Peyer's patch (tissue), 4 donors: Measurements from ENCODE around the gene FARP1. TPM values are rescaled to one million over a fixed set of nuclear protein-coding genes. Genes with fewer than 3 reads are reported as not detected.

ENCODE experiments used
- DNase-seq, 3 donors: peaks; one replicate each; pipeline ENCODE4 v3.0.0-alpha.2; 2017 to 2019
- H3K27ac ChIP-seq, 4 donors: fragments of 200-600 bp; sonication (generic); one replicate each; pipeline ENCODE4 v1.5.1; 2016 to 2019
- H3K27me3 ChIP-seq, 2 donors: fragments of 200-600 bp; sonication (generic); one replicate each; pipeline ENCODE4 v1.5.1; 2019
- H3K36me3 ChIP-seq, 3 donors: fragments of 200-600 bp; sonication (generic); one replicate each; pipeline ENCODE4 v1.5.1; 2016 to 2019
- H3K4me1 ChIP-seq, 4 donors: fragments of 200-600 bp; sonication (generic); one replicate each; pipeline ENCODE4 v1.5.1; 2016 to 2019
- H3K4me3 ChIP-seq, 4 donors: fragments of 200-600 bp; sonication (generic); 1 replicate in 3 of 4; 2 replicates in 1 of 4; pipeline ENCODE4 v1.5.1; 2016 to 2019; ENCODE audit warnings: mild to moderate bottlenecking in 1 of 4
- H3K9me3 ChIP-seq, 4 donors: fragments of 200-600 bp; sonication (generic); one replicate each; pipeline ENCODE4 v1.5.1; 2016 to 2019; ENCODE audit warnings: mild to moderate bottlenecking in 1 of 4
- CTCF ChIP-seq, 6 experiments: fragments of 450-650 bp in 4 of 6; fragments of 200-600 bp in 2 of 6; sonication (generic) in 1 of 6; IDR thresholded peaks; one replicate each; pipeline ENCODE4 v1.5.1; 2017 to 2019; ENCODE audit warnings: antibody characterized with exemption in 6 of 6, mild to moderate bottlenecking in 3 of 6, moderate library complexity in 1 of 6
- POLR2A ChIP-seq, 2 donors: fragments of 450-650 bp; IDR thresholded peaks; one replicate each; pipeline ENCODE4 v1.5.1; 2017; ENCODE audit warnings: antibody characterized with exemption in 2 of 2, mild to moderate bottlenecking in 2 of 2, moderate library complexity in 2 of 2
- total RNA-seq, 4 donors: library from RNA; depleted of rRNA; stranded (reverse); fragments of >200 nt; gene quantifications; one replicate each; pipeline ENCODE4 v1.1.0, GENCODE V29; 2016

Gene FARP1
- total RNA-seq, 4 donors from 2014 or later = 10.6 to 61.1 (median 14.9) TPM

- peaks cover 0 to 43% (median 4%) of the 10 kb centered on the region in 3 donors for H3K36me3 ChIP-seq
- H3K27ac ChIP-seq = peak overlapping the region; percentile 13 to 67 (median 39)
- H3K4me3 ChIP-seq = peak overlapping the region in 1 of 4 donors; percentile 9
- H3K9me3 ChIP-seq = no peaks in the 10 kb centered on the region
- H3K4me1 ChIP-seq = peaks cover 0 to 16% (median 5%) of the 10 kb centered on the region in 4 donors
- peak; percentile 79 to 91 (median 85) for DNase-seq
- peak; percentile 93 to 98 (median 96) for TF ChIP-seq CTCF (IDR thresholded peaks at IDR 0.05)
- peak in 1 of 2 donors; percentile 14 for TF ChIP-seq POLR2A (IDR thresholded peaks at IDR 0.05)
- no peaks in the 10 kb centered on the region for H3K27me3 ChIP-seq
Observed at GRCh38 chr13:98445340-98446233, 302.7 kb downstream of the FARP1 start.

- peaks cover 0 to 36% (median 4%) of the 10 kb centered on the region in 3 donors for H3K36me3 ChIP-seq
Observed at GRCh38 chr13:98446234-98446621, 303.3 kb downstream of the FARP1 start.

GRCh38 chr13:98447130-98447529 is 304.2 kb downstream of the FARP1 start:
- Histone ChIP-seq H3K27me3 (no peaks in the 10 kb centered on the region), H3K36me3 (peaks cover 0 to 44% (median 4%) of the 10 kb centered on the region in 3 donors), H3K27ac (no peak overlapping the region), H3K4me1 (peaks cover 0 to 22% (median 5%) of the 10 kb centered on the region in 4 donors), H3K4me3 (no peak overlapping the region), H3K9me3 (no peaks in the 10 kb centered on the region)
- DNase-seq = no peak
- no peak for TF ChIP-seq POLR2A (IDR thresholded peaks at IDR 0.05)
- no peak for TF ChIP-seq CTCF (IDR thresholded peaks at IDR 0.05)

More at GRCh38 chr13:98446234-98446621, 303.3 kb downstream of the FARP1 start:
- DNase-seq = no peak
- peak overlapping the region in 1 of 4 donors; percentile 67 for H3K27ac ChIP-seq
- no peak overlapping the region for H3K4me3 ChIP-seq
- TF ChIP-seq CTCF (IDR thresholded peaks at IDR 0.05) (no peak), POLR2A (IDR thresholded peaks at IDR 0.05) (no peak)
- H3K9me3 ChIP-seq = no peaks in the 10 kb centered on the region
- H3K27me3 ChIP-seq = no peaks in the 10 kb centered on the region
- H3K4me1 ChIP-seq = peaks cover 0 to 22% (median 5%) of the 10 kb centered on the region in 4 donors

GRCh38 chr13:98447881-98448641 is 305.2 kb downstream of the FARP1 start:
- Histone ChIP-seq H3K36me3 (peaks cover 0 to 53% (median 4%) of the 10 kb centered on the region in 3 donors), H3K4me3 (no peak overlapping the region), H3K27ac (no peak overlapping the region), H3K27me3 (no peaks in the 10 kb centered on the region), H3K4me1 (peaks cover 0 to 22% (median 5%) of the 10 kb centered on the region in 4 donors), H3K9me3 (no peaks in the 10 kb centered on the region)
- TF ChIP-seq CTCF (IDR thresholded peaks at IDR 0.05) (peak in 3 of 6 experiments; percentile 10 to 32 (median 13)), POLR2A (IDR thresholded peaks at IDR 0.05) (no peak)
- peak in 1 of 3 donors; percentile 72 for DNase-seq

- peaks cover 0 to 57% (median 4%) of the 10 kb centered on the region in 3 donors for H3K36me3 ChIP-seq
Observed at GRCh38 chr13:98448642-98448928, 305.7 kb downstream of the FARP1 start.

More at GRCh38 chr13:98448642-98448928, 305.7 kb downstream of the FARP1 start:
- Histone ChIP-seq H3K27me3 (no peaks in the 10 kb centered on the region), H3K27ac (no peak overlapping the region), H3K4me3 (no peak overlapping the region), H3K9me3 (no peaks in the 10 kb centered on the region), H3K4me1 (peaks cover 0 to 22% (median 5%) of the 10 kb centered on the region in 4 donors)
- DNase-seq = no peak
- TF ChIP-seq CTCF (IDR thresholded peaks at IDR 0.05) (no peak), POLR2A (IDR thresholded peaks at IDR 0.05) (no peak)
